ENCODE data around the gene NFE2L2.

The NFE2L2 gene

DNA sequence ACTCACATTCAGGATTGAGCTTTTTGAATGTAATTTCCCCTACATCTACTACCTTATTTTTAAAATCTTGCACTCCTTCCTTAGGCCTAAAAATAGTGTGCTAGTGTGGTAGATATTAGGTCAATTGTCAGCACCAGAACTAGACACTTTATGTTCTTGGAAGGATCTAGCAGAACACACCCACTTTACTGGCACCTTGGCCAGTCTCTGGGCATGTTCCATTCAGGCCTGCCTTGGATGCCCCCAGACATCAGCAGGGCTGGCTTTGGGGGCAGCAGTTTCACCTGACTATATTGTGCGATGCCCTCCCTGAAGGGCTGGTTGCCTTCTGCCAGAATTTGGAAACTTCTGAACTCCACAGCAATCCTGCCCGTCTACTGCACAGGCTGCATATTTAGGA lies 15.3 kb upstream of the NFE2L2 start:
- no peak overlapping the region for H3K14ac ChIP-seq (ENCODE audit: low read length)
- H3K18ac ChIP-seq (ENCODE audit: low read length): no peak overlapping the region
- WGBS, 2 donors (ENCODE audit: extremely low coverage in 2 of 2, insufficient read length in 2 of 2, insufficient replicate concordance in 1 of 2): no CpG with 5 or more reads among the region's 2 CpGs
- no peak overlapping the region for H3K27ac ChIP-seq (replicated peaks; ENCODE audit: low read length)
- no peaks in the 10 kb centered on the region for H3K79me1 ChIP-seq (ENCODE audit: low read depth, low read length)
- H3K4me3 ChIP-seq (ENCODE audit: low read length in 2 of 2): no peak overlapping the region
- H3K36me3 ChIP-seq (replicated peaks in 1 of 2; ENCODE audit: control insufficient read depth in 2 of 2, insufficient read depth in 2 of 2, low read length in 2 of 2): peaks cover 0 to 2% of the 10 kb centered on the region in 2 donors
- H4K91ac ChIP-seq (ENCODE audit: low read depth, low read length, poor library complexity): no peak overlapping the region
- peaks cover 0 to 2% of the 10 kb centered on the region in 2 donors for H3K4me1 ChIP-seq (ENCODE audit: control insufficient read depth in 2 of 2, insufficient read depth in 1 of 2, low read depth in 1 of 2, low read length in 2 of 2)
- no peak overlapping the region for H2BK12ac ChIP-seq (ENCODE audit: low read length)
- no peak overlapping the region for H4K8ac ChIP-seq (ENCODE audit: low read depth, low read length)
- no peak overlapping the region for H3K4ac ChIP-seq (ENCODE audit: low read length)
- H3K27me3 ChIP-seq (ENCODE audit: control insufficient read depth in 3 of 3, insufficient read depth in 3 of 3, low read depth in 1 of 3, low read length in 3 of 3): no peaks in the 10 kb centered on the region
- H3K9me3 ChIP-seq (replicated peaks in 1 of 2; ENCODE audit: control insufficient read depth in 2 of 2, insufficient read depth in 1 of 2, low read depth in 1 of 2, low read length in 2 of 2): no peaks in the 10 kb centered on the region
- H3K23ac ChIP-seq (ENCODE audit: low read depth, low read length, poor library complexity): no peak overlapping the region
- H2AK5ac ChIP-seq (ENCODE audit: low read depth, low read length): no peak overlapping the region
- H2BK120ac ChIP-seq (ENCODE audit: low read depth, low read length): no peak overlapping the region
- no peak overlapping the region for H2AFZ ChIP-seq (ENCODE audit: low read length)
- H2BK15ac ChIP-seq (ENCODE audit: low read length): no peak overlapping the region
- DNase-seq (ENCODE audit: low spot score): no peak
- no peak overlapping the region for H3K4me2 ChIP-seq (ENCODE audit: insufficient read depth, low read length, poor library complexity, severe bottlenecking)
- no peak overlapping the region for H2BK5ac ChIP-seq (ENCODE audit: low read length)
- H3K9ac ChIP-seq (ENCODE audit: low read depth, low read length, poor library complexity): no peak overlapping the region

DNA sequence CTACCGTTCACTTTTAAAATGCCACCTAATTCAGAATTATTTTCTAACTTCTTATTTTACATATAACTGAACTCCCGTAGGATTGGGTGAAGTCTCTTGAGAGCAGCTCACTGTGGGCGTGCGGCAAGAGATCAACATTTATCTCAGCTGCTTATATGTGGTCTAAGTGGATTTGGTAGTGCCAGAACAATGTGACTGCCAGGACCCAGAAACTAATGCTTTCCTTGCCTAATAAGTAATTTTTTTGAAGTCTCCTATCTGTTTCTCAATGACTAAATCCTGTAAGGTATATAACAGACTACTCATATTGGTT lies 11.2 kb upstream of the NFE2L2 start:
- no peak overlapping the region for H2BK15ac ChIP-seq (ENCODE audit: low read length)
- H3K18ac ChIP-seq (ENCODE audit: low read length): no peak overlapping the region
- no peak overlapping the region for H2BK120ac ChIP-seq (ENCODE audit: low read depth, low read length)
- no peak overlapping the region for H4K8ac ChIP-seq (ENCODE audit: low read depth, low read length)
- no peak overlapping the region for H3K23ac ChIP-seq (ENCODE audit: low read depth, low read length, poor library complexity)
- DNase-seq (ENCODE audit: low spot score): no peak
- no peak overlapping the region for H3K14ac ChIP-seq (ENCODE audit: low read length)
- H3K4me2 ChIP-seq (ENCODE audit: insufficient read depth, low read length, poor library complexity, severe bottlenecking): no peak overlapping the region
- H3K9me3 ChIP-seq (replicated peaks in 1 of 2; ENCODE audit: control insufficient read depth in 2 of 2, insufficient read depth in 1 of 2, low read depth in 1 of 2, low read length in 2 of 2): no peaks in the 10 kb centered on the region
- no peaks in the 10 kb centered on the region for H3K4me1 ChIP-seq (ENCODE audit: control insufficient read depth in 2 of 2, insufficient read depth in 1 of 2, low read depth in 1 of 2, low read length in 2 of 2)
- no peak overlapping the region for H3K4me3 ChIP-seq (ENCODE audit: low read length in 2 of 2)
- WGBS, 2 donors (ENCODE audit: extremely low coverage in 2 of 2, insufficient read length in 2 of 2, insufficient replicate concordance in 1 of 2): no CpG with 5 or more reads among the region's 4 CpGs
- no peak overlapping the region for H3K27ac ChIP-seq (replicated peaks; ENCODE audit: low read length)
- H2AK5ac ChIP-seq (ENCODE audit: low read depth, low read length): no peak overlapping the region
- H3K4ac ChIP-seq (ENCODE audit: low read length): no peak overlapping the region
- no peaks in the 10 kb centered on the region for H3K79me1 ChIP-seq (ENCODE audit: low read depth, low read length)
- H2BK12ac ChIP-seq (ENCODE audit: low read length): no peak overlapping the region
- no peak overlapping the region for H2BK5ac ChIP-seq (ENCODE audit: low read length)
- H3K36me3 ChIP-seq (replicated peaks in 1 of 2; ENCODE audit: control insufficient read depth in 2 of 2, insufficient read depth in 2 of 2, low read length in 2 of 2): no peaks in the 10 kb centered on the region
- no peak overlapping the region for H2AFZ ChIP-seq (ENCODE audit: low read length)
- no peak overlapping the region for H4K91ac ChIP-seq (ENCODE audit: low read depth, low read length, poor library complexity)
- no peak overlapping the region for H3K9ac ChIP-seq (ENCODE audit: low read depth, low read length, poor library complexity)
- no peaks in the 10 kb centered on the region for H3K27me3 ChIP-seq (ENCODE audit: control insufficient read depth in 3 of 3, insufficient read depth in 3 of 3, low read depth in 1 of 3, low read length in 3 of 3)

GRCh38 chr2:177275040-177275742 lies 10.7 kb upstream of the NFE2L2 start:
- no peak overlapping the region for H2BK15ac ChIP-seq (ENCODE audit: low read length)
- no CpG with 5 or more reads among the region's 5 CpGs for WGBS, 2 donors (ENCODE audit: extremely low coverage in 2 of 2, insufficient read length in 2 of 2, insufficient replicate concordance in 1 of 2)
- H3K27ac ChIP-seq (replicated peaks; ENCODE audit: low read length): no peak overlapping the region
- no peaks in the 10 kb centered on the region for H3K9me3 ChIP-seq (replicated peaks in 1 of 2; ENCODE audit: control insufficient read depth in 2 of 2, insufficient read depth in 1 of 2, low read depth in 1 of 2, low read length in 2 of 2)
- no peaks in the 10 kb centered on the region for H3K79me1 ChIP-seq (ENCODE audit: low read depth, low read length)
- no peak overlapping the region for H2BK12ac ChIP-seq (ENCODE audit: low read length)
- H3K18ac ChIP-seq (ENCODE audit: low read length): no peak overlapping the region
- H2BK5ac ChIP-seq (ENCODE audit: low read length): no peak overlapping the region
- no peak overlapping the region for H2BK120ac ChIP-seq (ENCODE audit: low read depth, low read length)
- H4K91ac ChIP-seq (ENCODE audit: low read depth, low read length, poor library complexity): no peak overlapping the region
- no peak overlapping the region for H3K4me3 ChIP-seq (ENCODE audit: low read length in 2 of 2)
- no peak overlapping the region for H3K4me2 ChIP-seq (ENCODE audit: insufficient read depth, low read length, poor library complexity, severe bottlenecking)
- no peak overlapping the region for H2AK5ac ChIP-seq (ENCODE audit: low read depth, low read length)
- no peaks in the 10 kb centered on the region for H3K27me3 ChIP-seq (ENCODE audit: control insufficient read depth in 3 of 3, insufficient read depth in 3 of 3, low read depth in 1 of 3, low read length in 3 of 3)
- H2AFZ ChIP-seq (ENCODE audit: low read length): no peak overlapping the region
- no peak overlapping the region for H3K4ac ChIP-seq (ENCODE audit: low read length)
- DNase-seq (ENCODE audit: low spot score): no peak
- no peak overlapping the region for H3K14ac ChIP-seq (ENCODE audit: low read length)
- no peak overlapping the region for H4K8ac ChIP-seq (ENCODE audit: low read depth, low read length)
- H3K4me1 ChIP-seq (ENCODE audit: control insufficient read depth in 2 of 2, insufficient read depth in 1 of 2, low read depth in 1 of 2, low read length in 2 of 2): no peaks in the 10 kb centered on the region
- H3K23ac ChIP-seq (ENCODE audit: low read depth, low read length, poor library complexity): no peak overlapping the region
- H3K9ac ChIP-seq (ENCODE audit: low read depth, low read length, poor library complexity): no peak overlapping the region
- H3K36me3 ChIP-seq (replicated peaks in 1 of 2; ENCODE audit: control insufficient read depth in 2 of 2, insufficient read depth in 2 of 2, low read length in 2 of 2): no peaks in the 10 kb centered on the region

DNA sequence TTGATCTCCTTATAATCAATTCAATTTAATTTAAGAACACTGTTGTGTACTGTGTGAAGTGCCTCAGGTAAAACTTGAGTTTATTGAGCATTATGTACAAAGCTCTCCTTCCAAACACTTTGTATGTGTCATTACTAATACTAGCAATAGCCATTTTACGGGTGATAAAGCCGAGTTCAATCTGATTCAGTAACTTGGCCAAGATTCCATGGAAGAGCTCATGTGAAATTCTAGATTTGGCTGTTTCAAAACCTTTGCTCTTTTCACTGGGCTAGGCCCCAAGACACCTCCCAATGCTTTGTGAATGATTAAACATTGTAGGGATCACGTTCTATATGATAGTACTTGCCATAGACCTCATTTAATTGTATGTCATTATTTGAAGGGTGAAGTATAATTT lies 8.9 kb upstream of the NFE2L2 start:
- DNase-seq (ENCODE audit: low spot score): no peak
- no peaks in the 10 kb centered on the region for H3K36me3 ChIP-seq (replicated peaks in 1 of 2; ENCODE audit: control insufficient read depth in 2 of 2, insufficient read depth in 2 of 2, low read length in 2 of 2)

More for the DNA sequence above, 8.9 kb upstream of the NFE2L2 start:
- Histone ChIP-seq H3K4ac (ENCODE audit: low read length) (no peak overlapping the region), H3K9me3 (replicated peaks in 1 of 2; ENCODE audit: control insufficient read depth in 2 of 2, insufficient read depth in 1 of 2, low read depth in 1 of 2, low read length in 2 of 2) (no peaks in the 10 kb centered on the region), H3K27me3 (ENCODE audit: control insufficient read depth in 3 of 3, insufficient read depth in 3 of 3, low read depth in 1 of 3, low read length in 3 of 3) (no peaks in the 10 kb centered on the region), H2BK5ac (ENCODE audit: low read length) (no peak overlapping the region), H3K4me1 (ENCODE audit: control insufficient read depth in 2 of 2, insufficient read depth in 1 of 2, low read depth in 1 of 2, low read length in 2 of 2) (no peaks in the 10 kb centered on the region), H2BK12ac (ENCODE audit: low read length) (no peak overlapping the region), H3K4me3 (ENCODE audit: low read length in 2 of 2) (no peak overlapping the region), H3K18ac (ENCODE audit: low read length) (no peak overlapping the region), H2BK15ac (ENCODE audit: low read length) (no peak overlapping the region), H3K4me2 (ENCODE audit: insufficient read depth, low read length, poor library complexity, severe bottlenecking) (no peak overlapping the region), H4K8ac (ENCODE audit: low read depth, low read length) (no peak overlapping the region), H3K23ac (ENCODE audit: low read depth, low read length, poor library complexity) (no peak overlapping the region), H3K14ac (ENCODE audit: low read length) (no peak overlapping the region), H3K79me1 (ENCODE audit: low read depth, low read length) (no peaks in the 10 kb centered on the region), H4K91ac (ENCODE audit: low read depth, low read length, poor library complexity) (no peak overlapping the region), H2AFZ (ENCODE audit: low read length) (no peak overlapping the region), H2BK120ac (ENCODE audit: low read depth, low read length) (no peak overlapping the region), H2AK5ac (ENCODE audit: low read depth, low read length) (no peak overlapping the region), H3K9ac (ENCODE audit: low read depth, low read length, poor library complexity) (no peak overlapping the region), H3K27ac (replicated peaks; ENCODE audit: low read length) (no peak overlapping the region)
- no CpG with 5 or more reads among the region's 3 CpGs for WGBS, 2 donors (ENCODE audit: extremely low coverage in 2 of 2, insufficient read length in 2 of 2, insufficient replicate concordance in 1 of 2)
